Prostate gland (tissue), 2 donors: ENCODE results near the gene STXBP6. TPM values are rescaled to one million over a fixed set of nuclear protein-coding genes. Genes with fewer than 3 reads are reported as not detected.
"Not testable (repeated sequence)": the region's sequence is repeated elsewhere in the genome, so short reads cannot be mapped to it uniquely, and the experiment has no call there.

ENCODE experiments used
- DNase-seq: peaks from one replicate; pipeline ENCODE4 v3.0.0-alpha.2; 2019; ENCODE audit warnings: low spot score
- H3K27ac ChIP-seq, 2 donors: fragments of 200-600 bp; sonication (generic); 2 replicates each; pipeline ENCODE4 v1.5.1; 2017 to 2019
- H3K27me3 ChIP-seq: fragments of 200-600 bp; sonication (generic); replicated peaks from 2 replicates; pipeline ENCODE4 v1.5.1; 2019; ENCODE audit not compliant: insufficient read depth
- H3K36me3 ChIP-seq, 2 donors: fragments of 200-600 bp; sonication (generic); 1 replicate in 1 of 2; 2 replicates in 1 of 2; pipeline versions ENCODE4 v1.5.1 to v1.8.1; 2017 to 2019
- H3K4me1 ChIP-seq: fragments of 200-600 bp; sonication (generic); replicated peaks from 2 replicates; pipeline ENCODE4 v1.5.1; 2019
- H3K4me3 ChIP-seq, 2 donors: fragments of 200-600 bp; sonication (generic); 2 replicates each; pipeline ENCODE4 v1.5.1; 2017 to 2019
- H3K9me3 ChIP-seq: fragments of 200-600 bp; sonication (generic); 2 replicates; pipeline ENCODE4 v1.5.1; 2017
- CTCF ChIP-seq, 4 experiments: fragments of 200-600 bp in 2 of 4; fragments of 450-650 bp in 2 of 4; sonication (generic) in 2 of 4; IDR thresholded peaks; 1 replicate in 3 of 4; 2 replicates in 1 of 4; pipeline ENCODE4 v1.5.1; 2016 to 2019; ENCODE audit warnings: antibody characterized with exemption in 4 of 4, mild to moderate bottlenecking in 2 of 4, moderate library complexity in 2 of 4
- POLR2A ChIP-seq: fragments of 450-650 bp; IDR thresholded peaks from one replicate; pipeline ENCODE4 v1.6.1; 2016; ENCODE audit warnings: antibody characterized with exemption, mild to moderate bottlenecking
- POLR2AphosphoS5 ChIP-seq: sonication (generic); formaldehyde crosslinking; IDR thresholded peaks from one replicate; pipeline ENCODE4 v1.6.1; 2017; ENCODE audit warnings: antibody characterized with exemption
- WGBS: methylation state at CpG from one replicate; pipeline ENCODE4 v1.1.5; 2018; 5-methylcytosine and 5-hydroxymethylcytosine counted together
- intact Hi-C: fragments of 100-400 bp; cut with DNase I; formaldehyde crosslinking; loops from one replicate; pipeline ENCODE4 v1.14.2; 2022
- total RNA-seq, 2 donors: library from RNA; depleted of rRNA; stranded (reverse); fragments of >200 nt; gene quantifications; one replicate each; pipeline ENCODE4 v1.1.0, GENCODE V29; 2016

STXBP6 gene
- total RNA-seq, 2 donors from 2014 or later: 12.4 to 32.3 TPM

GRCh38 chr14:24775950-24776349 lies 274.0 kb downstream of the STXBP6 start:
- intact Hi-C loops: no loop called here
- Histone ChIP-seq H3K27ac (no peak overlapping the region), H3K27me3 (no peaks in the 10 kb centered on the region), H3K4me3 (no peak overlapping the region), H3K9me3 (no peaks in the 10 kb centered on the region), H3K36me3 (no peaks in the 10 kb centered on the region), H3K4me1 (no peaks in the 10 kb centered on the region)
- no peak for DNase-seq
- TF ChIP-seq CTCF (IDR thresholded peaks at IDR 0.05) (no peak), POLR2A (no peak), POLR2AphosphoS5 (no peak)
- 88% methylated on average over 8 of the region's 8 CpGs for WGBS

GRCh38 chr14:24774187-24774915 lies 275.6 kb downstream of the STXBP6 start:
- TF ChIP-seq CTCF (IDR thresholded peaks at IDR 0.05) (no peak), POLR2AphosphoS5 (no peak), POLR2A (no peak)
- Histone ChIP-seq H3K36me3 (no peaks in the 10 kb centered on the region), H3K27ac (no peak overlapping the region), H3K27me3 (no peaks in the 10 kb centered on the region), H3K9me3 (no peaks in the 10 kb centered on the region), H3K4me3 (no peak overlapping the region), H3K4me1 (no peaks in the 10 kb centered on the region)
- intact Hi-C loops: no loop called here
- 47% methylated on average over 6 of the region's 6 CpGs for WGBS
- no peak for DNase-seq

- H3K4me1 ChIP-seq, H3K27ac ChIP-seq, DNase-seq, H3K9me3 ChIP-seq, intact Hi-C loops, H3K36me3 ChIP-seq, H3K4me3 ChIP-seq, H3K27me3 ChIP-seq: not testable (repeated sequence)
- 61% methylated on average over 1 of the region's 1 CpG for WGBS
These were observed 276.4 kb downstream of the STXBP6 start for GRCh38 chr14:24773564-24773963.

- WGBS: 89% methylated on average over 2 of the region's 2 CpGs
- no peaks in the 10 kb centered on the region for H3K9me3 ChIP-seq
- no peak for DNase-seq
These were observed 283.5 kb downstream of the STXBP6 start for GRCh38 chr14:24766434-24766833.

GRCh38 chr14:24761141-24761540 lies 288.8 kb downstream of the STXBP6 start:
- no peaks in the 10 kb centered on the region for H3K9me3 ChIP-seq
- DNase-seq: no peak
- no peaks in the 10 kb centered on the region for H3K4me1 ChIP-seq
- WGBS: 80% methylated on average over 2 of the region's 2 CpGs
- TF ChIP-seq CTCF (IDR thresholded peaks at IDR 0.05) (peak in 1 of 4 experiments; percentile 43), POLR2A (no peak)
- H3K27me3 ChIP-seq: no peaks in the 10 kb centered on the region
- intact Hi-C loops: no loop called here
- H3K27ac ChIP-seq: no peak overlapping the region
- H3K36me3 ChIP-seq: no peaks in the 10 kb centered on the region
- no peak overlapping the region for H3K4me3 ChIP-seq

More at GRCh38 chr14:24766434-24766833, 283.5 kb downstream of the STXBP6 start:
- no peaks in the 10 kb centered on the region for H3K27me3 ChIP-seq
- H3K36me3 ChIP-seq: no peaks in the 10 kb centered on the region
- no peak overlapping the region for H3K27ac ChIP-seq
- no peak overlapping the region for H3K4me3 ChIP-seq
- TF ChIP-seq CTCF (IDR thresholded peaks at IDR 0.05) (no peak), POLR2AphosphoS5 (no peak), POLR2A (no peak)
- intact Hi-C loops: no loop called here
- no peaks in the 10 kb centered on the region for H3K4me1 ChIP-seq
